ENCODE data around the gene RAD51B. TPM values are rescaled to one million over a fixed set of nuclear protein-coding genes. Genes with fewer than 3 reads are reported as not detected.

Gene RAD51B
- total RNA-seq, 1 experiment from 2014 or later = 7.2 TPM

DNA sequence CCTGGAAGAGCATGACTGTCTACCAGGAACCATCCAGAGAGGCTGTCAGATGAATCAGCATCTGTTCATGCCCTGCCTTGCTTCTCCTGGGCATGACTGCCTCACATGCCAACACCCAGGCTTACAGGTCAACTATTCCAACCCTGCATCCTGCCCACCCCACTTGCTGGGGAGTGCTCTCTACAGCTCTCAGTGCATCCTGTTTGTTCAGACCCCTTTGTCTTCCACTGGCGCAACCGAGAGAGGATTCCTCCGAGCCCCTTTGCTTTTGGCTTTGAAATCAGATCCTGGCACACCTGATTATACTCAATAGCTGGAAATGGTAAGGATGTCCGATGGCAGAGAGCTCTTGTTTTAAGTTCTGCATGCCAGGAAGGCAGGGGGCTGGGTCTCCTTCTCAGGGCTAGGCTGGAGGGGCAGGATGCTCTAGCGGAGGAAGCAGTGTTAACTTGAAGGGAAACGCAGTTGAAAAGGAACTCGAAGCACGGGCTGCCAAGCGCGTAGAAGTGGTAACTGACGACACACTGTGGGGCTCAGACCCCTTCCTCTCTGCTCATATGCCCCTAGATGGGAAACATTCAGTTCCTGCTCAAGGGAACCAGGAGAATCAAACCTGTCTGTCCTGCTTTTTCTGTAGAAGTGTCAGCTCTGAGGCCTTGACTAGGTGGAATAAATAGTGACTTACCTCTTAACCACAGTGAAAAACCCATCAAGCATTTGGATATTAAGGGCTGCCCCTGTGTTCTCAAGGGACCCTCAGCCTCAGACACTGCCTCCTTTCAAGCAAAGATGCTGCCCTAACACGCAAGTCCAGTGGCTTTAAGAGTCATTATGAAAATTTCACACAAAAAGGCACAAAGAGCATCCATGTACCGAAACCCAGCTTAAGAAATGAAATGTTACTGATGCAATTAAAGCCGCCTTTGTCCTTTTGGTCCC lies 675.8 kb downstream of the RAD51B start:
- Histone ChIP-seq H3K9me3 (no peaks in the 10 kb centered on the region), H3K27me3 (no peaks in the 10 kb centered on the region), H3K4me3 (no peak overlapping the region), H3K36me3 (no peaks in the 10 kb centered on the region)
- peak; percentile 15 for DNase-seq

DNA sequence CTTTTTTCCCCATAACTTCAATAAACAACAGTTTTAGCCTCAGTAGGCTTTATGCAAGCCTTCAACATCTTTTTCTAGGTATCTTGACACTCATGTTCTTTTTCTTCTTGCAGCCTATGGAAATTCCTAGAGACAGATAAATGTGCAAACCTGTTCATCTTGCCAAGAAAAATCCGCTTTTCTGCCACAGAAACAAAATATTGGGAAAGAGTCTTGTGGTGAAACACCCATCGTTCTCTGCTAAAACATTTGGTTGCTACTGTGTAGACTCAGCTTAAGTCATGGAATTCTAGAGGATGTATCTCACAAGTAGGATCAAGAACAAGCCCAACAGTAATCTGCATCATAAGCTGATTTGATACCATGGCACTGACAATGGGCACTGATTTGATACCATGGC lies 677.4 kb downstream of the RAD51B start:
- no peak for DNase-seq
- no peaks in the 10 kb centered on the region for H3K36me3 ChIP-seq

DNA sequence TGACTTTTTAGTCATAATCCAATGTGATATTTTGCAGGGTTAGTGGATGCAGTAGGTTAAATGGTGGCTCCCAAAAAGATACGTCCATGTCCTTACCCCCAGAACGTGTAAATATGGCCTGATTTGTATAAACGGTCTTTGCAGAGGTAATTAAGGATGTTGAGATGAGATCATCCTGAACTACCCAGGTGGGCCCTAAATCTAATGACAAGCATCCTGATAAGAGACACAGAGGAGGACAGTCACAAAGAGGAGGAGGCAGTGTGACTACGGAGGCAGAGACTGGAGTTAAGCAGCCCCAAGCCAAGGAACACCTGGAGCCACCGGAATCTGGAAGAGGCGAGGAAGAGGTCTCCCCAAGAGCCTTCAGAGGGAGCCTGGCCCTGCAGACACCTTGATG lies 679.9 kb downstream of the RAD51B start:
- DNase-seq = no peak
- no peaks in the 10 kb centered on the region for H3K27me3 ChIP-seq
- no peaks in the 10 kb centered on the region for H3K9me3 ChIP-seq

More for the DNA sequence above, 677.4 kb downstream of the RAD51B start:
- Histone ChIP-seq H3K9me3 (no peaks in the 10 kb centered on the region), H3K27me3 (no peaks in the 10 kb centered on the region), H3K4me3 (no peak overlapping the region)

GRCh38 chr14:68501171-68501570 lies 681.6 kb downstream of the RAD51B start:
- Histone ChIP-seq H3K4me3 (no peak overlapping the region), H3K27me3 (no peaks in the 10 kb centered on the region), H3K36me3 (no peaks in the 10 kb centered on the region), H3K9me3 (no peaks in the 10 kb centered on the region)
- DNase-seq = no peak

More for the DNA sequence above, 679.9 kb downstream of the RAD51B start:
- H3K4me3 ChIP-seq = no peak overlapping the region
- no peaks in the 10 kb centered on the region for H3K36me3 ChIP-seq

GRCh38 chr14:68501614-68502052 lies 682.1 kb downstream of the RAD51B start:
- no peaks in the 10 kb centered on the region for H3K36me3 ChIP-seq
- no peaks in the 10 kb centered on the region for H3K27me3 ChIP-seq
- H3K4me3 ChIP-seq = no peak overlapping the region
- no peaks in the 10 kb centered on the region for H3K9me3 ChIP-seq
- DNase-seq = no peak

GRCh38 chr14:68502230-68502629 lies 682.7 kb downstream of the RAD51B start:
- Histone ChIP-seq H3K4me3 (no peak overlapping the region), H3K27me3 (no peaks in the 10 kb centered on the region), H3K36me3 (no peaks in the 10 kb centered on the region), H3K9me3 (no peaks in the 10 kb centered on the region)
- DNase-seq = no peak

- Histone ChIP-seq H3K9me3 (no peaks in the 10 kb centered on the region), H3K4me3 (no peak overlapping the region), H3K27me3 (no peaks in the 10 kb centered on the region), H3K36me3 (no peaks in the 10 kb centered on the region)
- no peak for DNase-seq
Measured at GRCh38 chr14:68503186-68503825, 683.7 kb downstream of the RAD51B start.

GRCh38 chr14:68504861-68505260 lies 685.3 kb downstream of the RAD51B start:
- H3K27me3 ChIP-seq = no peaks in the 10 kb centered on the region
- no peak for DNase-seq
- H3K9me3 ChIP-seq = no peaks in the 10 kb centered on the region
- no peaks in the 10 kb centered on the region for H3K36me3 ChIP-seq
- H3K4me3 ChIP-seq = no peak overlapping the region

DNA sequence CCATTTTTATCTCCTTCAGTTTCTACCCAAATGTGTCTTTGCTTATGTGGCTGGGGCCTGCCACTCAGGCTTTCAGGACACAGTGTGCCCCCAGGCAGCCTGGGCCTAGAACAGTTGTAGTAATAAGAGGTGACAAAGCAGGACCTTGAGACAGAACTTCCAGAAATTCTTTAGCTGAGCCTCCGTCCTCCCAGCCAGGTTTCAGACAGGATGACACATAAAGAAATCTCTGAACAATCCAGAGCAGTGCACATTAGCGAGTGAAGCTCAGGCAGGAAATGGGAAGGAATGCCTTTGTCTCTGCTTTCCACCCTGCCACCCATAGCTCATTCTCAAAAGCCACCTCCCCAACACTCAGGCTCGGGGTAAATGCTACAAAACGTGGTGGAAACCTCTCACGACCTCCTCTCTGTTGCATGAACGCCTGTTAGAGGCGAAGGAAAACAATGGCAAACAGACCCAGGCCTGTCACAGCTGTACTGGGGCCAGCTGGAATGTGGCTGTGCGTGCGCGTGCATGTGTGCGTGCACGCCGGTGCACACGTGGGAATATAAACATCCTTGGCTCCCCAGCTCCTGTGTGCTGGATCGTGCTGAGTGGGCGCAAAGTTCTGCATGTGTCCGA lies 686.6 kb downstream of the RAD51B start:
- H3K9me3 ChIP-seq = no peaks in the 10 kb centered on the region
- no peak for DNase-seq
- H3K27me3 ChIP-seq = no peaks in the 10 kb centered on the region
- H3K36me3 ChIP-seq = no peaks in the 10 kb centered on the region
- no peak overlapping the region for H3K4me3 ChIP-seq

DNA sequence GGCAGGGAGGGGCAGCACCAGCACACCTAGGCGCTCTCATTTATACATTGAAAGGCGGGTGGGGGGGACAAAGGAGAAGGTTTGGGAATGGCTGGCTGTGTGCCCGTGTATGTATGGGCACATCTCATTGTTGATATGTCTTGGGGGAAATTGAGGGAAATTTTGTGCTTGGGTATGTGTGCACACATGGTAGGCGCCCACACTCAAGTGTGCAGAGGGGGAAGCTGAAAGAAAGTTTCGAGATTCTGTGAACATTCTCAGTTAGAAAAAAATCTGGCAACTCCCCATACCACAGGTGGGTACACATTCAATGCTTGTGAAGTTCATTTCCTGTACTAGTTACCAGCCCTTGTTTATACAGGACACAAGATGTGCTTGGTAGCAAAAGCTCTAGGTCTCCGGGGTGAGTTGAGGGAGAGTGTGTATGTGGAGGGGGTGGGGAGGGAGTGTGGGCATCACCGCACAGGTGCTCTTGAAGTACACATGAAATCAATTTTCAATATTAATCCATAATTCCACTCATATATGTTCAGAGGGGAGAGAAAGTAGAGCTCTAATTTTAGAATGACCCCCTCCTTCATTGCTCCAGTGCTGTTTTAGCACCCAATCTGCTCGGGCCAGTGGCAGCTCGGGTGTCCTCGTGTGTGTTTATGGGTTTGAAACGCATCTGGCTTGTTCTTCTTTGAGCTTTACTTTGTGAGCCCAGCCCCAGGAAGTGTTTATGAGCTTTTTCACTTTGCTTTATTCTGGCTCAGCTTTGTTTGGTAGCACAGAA lies 687.3 kb downstream of the RAD51B start:
- H3K9me3 ChIP-seq = no peaks in the 10 kb centered on the region
- no peak overlapping the region for H3K4me3 ChIP-seq
- DNase-seq = no peak
- H3K36me3 ChIP-seq = no peaks in the 10 kb centered on the region
- H3K27me3 ChIP-seq = no peaks in the 10 kb centered on the region

GRCh38 chr14:68507544-68508081 lies 688.0 kb downstream of the RAD51B start:
- H3K9me3 ChIP-seq = no peaks in the 10 kb centered on the region
- no peak overlapping the region for H3K4me3 ChIP-seq
- DNase-seq = no peak
- no peaks in the 10 kb centered on the region for H3K36me3 ChIP-seq
- no peaks in the 10 kb centered on the region for H3K27me3 ChIP-seq

DNA sequence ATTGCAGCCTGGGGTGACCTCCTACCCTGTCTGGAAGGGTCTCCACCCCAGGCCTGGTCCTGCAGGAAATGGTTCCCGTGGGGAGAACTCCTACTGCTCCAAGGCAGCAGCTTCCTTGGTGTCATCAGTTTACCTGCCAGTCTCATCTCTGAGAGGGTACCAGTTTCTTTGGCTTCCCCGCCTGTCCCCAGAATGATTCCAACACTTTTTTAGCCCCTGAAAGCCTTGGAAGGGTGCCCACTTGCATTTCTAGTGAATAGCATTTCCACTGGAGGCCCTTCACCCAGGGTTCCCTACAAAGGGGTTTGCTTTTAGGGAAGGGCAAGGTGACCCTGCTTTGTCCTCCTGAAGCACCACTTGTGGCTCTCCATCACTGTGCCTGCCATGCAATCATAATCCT lies 689.0 kb downstream of the RAD51B start:
- Histone ChIP-seq H3K4me3 (no peak overlapping the region), H3K9me3 (no peaks in the 10 kb centered on the region), H3K27me3 (no peaks in the 10 kb centered on the region), H3K36me3 (no peaks in the 10 kb centered on the region)
- DNase-seq = no peak

DNA sequence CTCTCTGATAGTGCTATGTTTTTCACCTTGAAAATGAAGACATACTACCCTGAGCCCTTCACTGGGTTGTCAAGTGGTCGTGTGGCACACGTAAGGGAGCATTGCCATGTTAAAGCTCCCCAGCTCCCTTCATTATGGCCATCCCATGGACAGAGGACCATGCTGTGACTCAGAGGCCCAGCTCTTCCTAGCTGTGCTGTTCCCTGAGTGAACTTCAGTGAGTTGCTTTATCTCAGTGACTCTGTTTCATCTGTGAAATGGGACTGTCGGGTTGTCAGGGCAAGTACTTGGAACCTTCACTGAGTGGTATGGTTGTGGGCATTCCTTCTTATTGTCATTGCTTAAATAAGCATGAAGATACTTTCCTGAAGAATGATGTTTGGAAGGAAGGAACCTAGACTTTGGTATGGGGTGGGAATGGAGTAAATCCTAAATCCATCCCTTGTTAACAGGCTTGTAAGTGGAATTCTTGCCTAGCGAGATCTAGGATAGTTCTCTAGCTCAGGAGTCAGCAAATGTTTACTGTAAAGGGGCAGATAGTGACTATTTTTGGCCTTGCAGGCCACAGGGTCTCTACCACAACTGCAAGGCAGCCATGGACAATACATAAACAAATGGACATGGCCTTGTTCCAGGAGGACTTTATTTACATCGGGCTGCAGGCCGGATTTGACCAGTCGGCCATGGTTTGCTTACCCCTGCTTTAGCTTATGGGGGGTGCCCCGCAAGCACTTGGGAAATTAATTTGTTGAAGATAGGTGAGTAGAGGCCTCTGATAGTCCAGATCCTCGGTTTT lies 689.8 kb downstream of the RAD51B start:
- no peaks in the 10 kb centered on the region for H3K9me3 ChIP-seq
- no peak overlapping the region for H3K4me3 ChIP-seq
- no peaks in the 10 kb centered on the region for H3K27me3 ChIP-seq
- no peaks in the 10 kb centered on the region for H3K36me3 ChIP-seq
- no peak for DNase-seq

DNA sequence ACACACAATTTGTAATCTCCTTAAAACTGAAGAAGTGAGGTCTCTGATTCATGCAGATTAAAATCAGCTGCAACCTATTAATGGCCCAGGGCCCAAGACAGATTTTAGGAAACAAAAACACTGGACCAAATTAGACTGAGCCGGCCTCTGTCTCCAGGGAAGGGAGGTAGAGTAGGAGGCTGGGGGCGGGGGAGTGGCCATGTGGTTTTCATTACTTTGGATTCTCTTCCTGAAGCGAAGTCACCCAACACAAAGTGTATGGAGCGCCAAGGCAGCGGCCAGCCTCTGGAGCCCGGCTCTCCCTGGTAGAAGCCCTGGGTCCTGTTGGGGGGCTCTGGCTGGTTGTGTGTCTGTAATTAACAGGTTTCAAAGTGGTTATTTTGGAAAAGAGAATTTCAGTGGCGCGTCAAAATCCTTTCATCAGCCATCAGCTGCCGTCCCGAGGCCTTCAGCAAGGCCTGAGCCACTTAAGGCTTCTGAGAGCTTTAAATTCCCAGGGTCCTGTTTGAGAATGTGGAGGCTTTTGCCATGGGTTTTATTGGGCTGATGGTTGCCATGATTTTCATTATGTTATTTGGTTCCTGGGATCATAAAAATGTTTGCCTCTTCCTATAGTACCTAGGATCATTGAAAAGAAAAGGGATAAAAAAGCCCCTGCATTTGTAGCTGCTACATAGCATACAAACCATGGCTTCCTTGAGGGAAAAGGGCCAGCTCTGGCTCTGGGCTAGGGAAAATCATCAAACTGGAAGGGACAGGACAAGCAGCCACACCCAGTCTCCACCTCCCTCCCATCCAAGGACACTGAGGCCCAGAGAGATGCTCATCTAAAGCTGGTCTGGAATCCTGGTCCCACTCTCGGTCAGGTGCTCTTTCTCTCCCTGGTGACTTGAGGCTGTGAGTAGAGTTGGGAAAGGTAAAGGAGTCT lies 690.9 kb downstream of the RAD51B start:
- H3K9me3 ChIP-seq = no peaks in the 10 kb centered on the region

More for the DNA sequence above, 690.9 kb downstream of the RAD51B start:
- H3K36me3 ChIP-seq = no peaks in the 10 kb centered on the region
- no peaks in the 10 kb centered on the region for H3K27me3 ChIP-seq
- no peak overlapping the region for H3K4me3 ChIP-seq
- DNase-seq = no peak

Data from MG63 (cell line).